ENCODE measurements around the gene HCN2. TPM values are rescaled to one million over a fixed set of nuclear protein-coding genes. Genes with fewer than 3 reads are reported as not detected.

The HCN2 gene
- total RNA-seq, 1 experiment from 2014 or later: 0.04 TPM

DNA sequence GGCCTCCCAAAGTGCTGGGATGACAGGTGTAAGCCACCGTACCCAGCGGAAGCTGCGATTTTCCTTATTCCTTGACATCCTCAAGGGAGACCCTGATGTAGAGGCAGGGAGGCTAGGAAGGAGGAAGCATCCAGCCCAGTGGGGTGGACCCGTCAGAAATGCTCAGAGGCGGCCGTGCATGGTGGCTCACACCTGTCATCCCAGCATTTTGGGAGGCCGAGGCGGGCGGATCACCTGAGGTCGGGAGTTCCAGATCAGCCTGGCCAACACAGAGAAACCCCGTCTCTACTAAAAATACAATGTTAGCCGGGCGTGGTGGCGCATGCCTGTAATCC is 34.2 kb upstream of the HCN2 start:
- DNase-seq: no peak
- H3K4me3 ChIP-seq (ENCODE audit: low read length): no peak overlapping the region
- TF ChIP-seq, protein P1, sequence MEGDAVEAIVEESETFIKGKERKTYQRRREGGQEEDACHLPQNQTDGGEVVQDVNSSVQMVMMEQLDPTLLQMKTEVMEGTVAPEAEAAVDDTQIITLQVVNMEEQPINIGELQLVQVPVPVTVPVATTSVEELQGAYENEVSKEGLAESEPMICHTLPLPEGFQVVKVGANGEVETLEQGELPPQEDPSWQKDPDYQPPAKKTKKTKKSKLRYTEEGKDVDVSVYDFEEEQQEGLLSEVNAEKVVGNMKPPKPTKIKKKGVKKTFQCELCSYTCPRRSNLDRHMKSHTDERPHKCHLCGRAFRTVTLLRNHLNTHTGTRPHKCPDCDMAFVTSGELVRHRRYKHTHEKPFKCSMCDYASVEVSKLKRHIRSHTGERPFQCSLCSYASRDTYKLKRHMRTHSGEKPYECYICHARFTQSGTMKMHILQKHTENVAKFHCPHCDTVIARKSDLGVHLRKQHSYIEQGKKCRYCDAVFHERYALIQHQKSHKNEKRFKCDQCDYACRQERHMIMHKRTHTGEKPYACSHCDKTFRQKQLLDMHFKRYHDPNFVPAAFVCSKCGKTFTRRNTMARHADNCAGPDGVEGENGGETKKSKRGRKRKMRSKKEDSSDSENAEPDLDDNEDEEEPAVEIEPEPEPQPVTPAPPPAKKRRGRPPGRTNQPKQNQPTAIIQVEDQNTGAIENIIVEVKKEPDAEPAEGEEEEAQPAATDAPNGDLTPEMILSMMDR (conservative IDR thresholded peaks at IDR 0.05; ENCODE audit: low read depth, low read length): no peak
- H3K36me3 ChIP-seq (ENCODE audit: low read depth, low read length): no peaks in the 10 kb centered on the region
- no peaks in the 10 kb centered on the region for H3K9me2 ChIP-seq (replicated peaks; ENCODE audit: low read length)
- ChIA-PET POLR2A (ENCODE audit: unreplicated experiment) (no interaction called here), CTCF (interaction anchor here (0.8 kb wide), 1 partner anchor 24 kb away, joined by 3 read pairs; the partner anchor contains the start of gene CDC34)
- no peak overlapping the region for H2AFZ ChIP-seq (ENCODE audit: low read length)
- H3K79me2 ChIP-seq (ENCODE audit: low read length): no peaks in the 10 kb centered on the region
- no peak for ATAC-seq
- H3K4me1 ChIP-seq (ENCODE audit: insufficient read depth, low read length): no peaks in the 10 kb centered on the region; the same call in 1 of the 2 replicates
- no peaks in the 10 kb centered on the region for H3K27me3 ChIP-seq (ENCODE audit: low read length)
- H3K4me2 ChIP-seq (ENCODE audit: low read length): no peak overlapping the region
- no peak overlapping the region for H3K9ac ChIP-seq (ENCODE audit: low read length)
- intact Hi-C loops (cut with micrococcal nuclease): no loop called here
- BruUV-seq (replicated peaks): no TSS peak
- H3K9me3 ChIP-seq (ENCODE audit: low read length): no peaks in the 10 kb centered on the region
- no peaks in the 10 kb centered on the region for H3F3A ChIP-seq (ENCODE audit: low read length, unreplicated experiment)
- no peaks in the 10 kb centered on the region for H4K20me1 ChIP-seq (ENCODE audit: low read length)
- H3K27ac ChIP-seq (ENCODE audit: low read length): no peak overlapping the region

DNA sequence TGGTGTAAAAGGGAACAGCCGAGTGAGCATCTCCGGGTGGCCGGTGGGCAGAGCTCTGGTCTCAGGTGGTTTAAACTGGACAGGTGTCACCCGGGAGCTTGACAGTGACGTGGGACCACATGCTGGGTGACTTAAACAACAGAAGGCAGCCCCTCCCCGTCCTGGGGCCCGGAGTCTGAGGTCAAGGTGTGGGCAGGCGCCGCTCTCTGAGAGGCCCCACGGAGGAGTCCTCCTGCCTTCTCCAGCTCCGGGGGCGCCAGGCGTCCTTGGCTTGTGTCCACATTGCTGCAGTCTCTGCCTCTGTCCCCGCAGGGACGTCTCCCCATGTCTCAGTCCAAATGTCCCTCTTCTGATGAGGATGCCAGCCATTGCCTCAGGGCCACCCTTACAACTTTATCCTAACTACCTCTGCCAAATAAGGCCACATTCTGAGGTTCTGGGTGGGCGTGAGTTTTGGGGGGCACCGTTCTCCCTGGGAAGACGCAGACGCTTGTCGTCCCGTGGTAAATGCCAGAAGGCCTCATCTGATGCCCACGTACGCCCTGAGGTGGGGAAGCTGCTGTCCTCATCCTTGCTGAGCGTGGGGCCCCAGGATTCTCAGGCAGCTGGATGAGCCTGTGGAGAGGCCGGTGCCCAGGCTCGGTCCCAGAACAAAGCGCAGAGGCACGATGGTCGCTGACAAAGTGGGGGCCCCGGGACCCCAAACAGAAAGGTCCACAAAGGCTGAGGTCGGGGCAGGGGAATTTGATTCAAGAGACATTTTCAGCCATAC is 32.9 kb upstream of the HCN2 start:
- TF ChIP-seq EZH2 (IDR thresholded peaks at IDR 0.05; ENCODE audit: low read length, unreplicated experiment) (no peak), EZH2phosphoT487 (IDR thresholded peaks at IDR 0.05; ENCODE audit: borderline replicate concordance, low read length) (no peak)
- TF ChIP-seq, protein P1 (conservative IDR thresholded peaks at IDR 0.05; ENCODE audit: low read depth, low read length): no peak
- Histone ChIP-seq H3K9ac (ENCODE audit: low read length) (no peak overlapping the region), H3K36me3 (ENCODE audit: low read depth, low read length) (no peaks in the 10 kb centered on the region), H3K27ac (ENCODE audit: low read length) (no peak overlapping the region), H3F3A (ENCODE audit: low read length, unreplicated experiment) (no peaks in the 10 kb centered on the region), H3K4me1 (ENCODE audit: insufficient read depth, low read length) (no peaks in the 10 kb centered on the region; the same call in 1 of the 2 replicates), H4K20me1 (ENCODE audit: low read length) (no peaks in the 10 kb centered on the region), H3K9me3 (ENCODE audit: low read length) (no peaks in the 10 kb centered on the region), H3K9me2 (replicated peaks; ENCODE audit: low read length) (no peaks in the 10 kb centered on the region), H3K79me2 (ENCODE audit: low read length) (no peaks in the 10 kb centered on the region), H3K27me3 (ENCODE audit: low read length) (no peaks in the 10 kb centered on the region), H3K4me3 (ENCODE audit: low read length) (no peak overlapping the region), H2AFZ (ENCODE audit: low read length) (no peak overlapping the region), H3K4me2 (ENCODE audit: low read length) (no peak overlapping the region)
- DNase-seq (no peak), ATAC-seq (no peak)
- BruUV-seq (replicated peaks): no TSS peak
- intact Hi-C loops (cut with micrococcal nuclease): no loop called here
- ChIA-PET POLR2A (ENCODE audit: unreplicated experiment) (no interaction called here), CTCF (no interaction called here)

DNA sequence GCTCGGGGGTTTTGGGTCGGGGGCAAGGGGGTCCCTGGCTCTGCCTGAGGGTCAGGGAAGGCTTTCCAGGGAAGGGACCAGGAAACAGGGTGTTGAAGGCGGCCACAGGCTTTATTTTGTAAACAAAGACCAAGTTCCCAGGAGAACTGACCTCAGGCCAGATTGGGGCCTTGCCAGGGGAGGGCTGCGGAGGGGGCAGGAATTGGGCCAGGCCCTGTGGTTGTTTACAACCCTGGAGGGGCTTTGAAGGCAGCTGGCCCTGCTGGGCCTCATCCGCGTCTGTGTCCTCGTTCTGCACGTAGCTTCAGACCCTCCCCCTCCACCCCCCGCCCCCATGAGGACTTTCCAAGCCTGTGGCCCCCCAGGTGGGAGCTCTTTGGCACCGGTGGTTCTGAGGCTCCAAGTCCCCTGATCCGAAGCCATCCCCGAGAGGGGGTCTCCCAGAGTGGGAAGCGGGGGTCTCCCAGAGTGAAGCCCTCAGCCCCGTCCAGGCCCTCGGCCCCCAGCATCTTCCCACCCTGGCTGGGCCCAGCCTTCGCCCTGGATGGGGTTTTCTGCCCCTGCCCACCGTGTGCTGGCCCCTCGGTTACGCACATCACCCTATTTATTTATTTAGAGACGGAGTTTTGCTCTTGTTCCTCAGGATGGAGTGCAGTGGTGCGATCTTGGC is 30.8 kb upstream of the HCN2 start:
- H3K4me1 ChIP-seq (ENCODE audit: insufficient read depth, low read length): no peaks in the 10 kb centered on the region; the same call in 1 of the 2 replicates
- H3K9me3 ChIP-seq (ENCODE audit: low read length): no peaks in the 10 kb centered on the region
- H3K27me3 ChIP-seq (ENCODE audit: low read length): no peaks in the 10 kb centered on the region
- ChIA-PET CTCF (no interaction called here), POLR2A (ENCODE audit: unreplicated experiment) (no interaction called here)
- H3F3A ChIP-seq (ENCODE audit: low read length, unreplicated experiment): no peaks in the 10 kb centered on the region
- no peak for ATAC-seq
- no peak overlapping the region for H3K4me3 ChIP-seq (ENCODE audit: low read length)
- H3K4me2 ChIP-seq (ENCODE audit: low read length): no peak overlapping the region
- intact Hi-C loops (cut with micrococcal nuclease): no loop called here
- no peaks in the 10 kb centered on the region for H3K79me2 ChIP-seq (ENCODE audit: low read length)
- no peaks in the 10 kb centered on the region for H3K36me3 ChIP-seq (ENCODE audit: low read depth, low read length)
- no peak overlapping the region for H2AFZ ChIP-seq (ENCODE audit: low read length)
- H3K9me2 ChIP-seq (replicated peaks; ENCODE audit: low read length): no peaks in the 10 kb centered on the region
- H4K20me1 ChIP-seq (ENCODE audit: low read length): no peaks in the 10 kb centered on the region
- no peak for DNase-seq
- H3K9ac ChIP-seq (ENCODE audit: low read length): no peak overlapping the region
- H3K27ac ChIP-seq (ENCODE audit: low read length): no peak overlapping the region
- no peak for TF ChIP-seq EZH2 (IDR thresholded peaks at IDR 0.05; ENCODE audit: low read length, unreplicated experiment)
- TF ChIP-seq, protein P1 (conservative IDR thresholded peaks at IDR 0.05; ENCODE audit: low read depth, low read length): no peak
- TF ChIP-seq EZH2phosphoT487 (IDR thresholded peaks at IDR 0.05; ENCODE audit: borderline replicate concordance, low read length): no peak
- BruUV-seq (replicated peaks): no TSS peak
